ENCODE data around the gene FAM151B.

DNA sequence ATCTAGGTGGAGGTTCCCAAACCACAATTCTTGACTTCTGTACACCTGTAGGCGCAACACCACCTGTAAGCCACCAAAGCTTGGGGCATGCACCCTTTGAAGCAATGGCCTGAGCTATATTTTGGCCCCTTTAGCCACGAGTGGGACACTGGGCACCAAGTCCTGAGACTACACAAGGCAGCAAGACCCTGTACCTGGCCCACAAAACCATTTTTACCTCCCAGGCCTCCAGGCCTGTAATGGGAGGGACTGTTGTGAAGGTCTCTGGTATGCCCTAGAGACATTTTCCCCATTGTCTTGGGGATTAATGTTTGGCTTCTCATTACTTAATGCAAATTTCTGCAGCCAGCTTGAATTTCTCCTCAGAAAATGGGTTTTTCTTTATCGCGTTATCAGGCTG is 24.6 kb upstream of the FAM151B start:
- TF ChIP-seq EGR1 (conservative IDR thresholded peaks at IDR 0.05) (no peak), POLR2A (conservative IDR thresholded peaks at IDR 0.05) (no peak)
